Endothelial cell of umbilical vein (primary cell): ENCODE results near the gene C16orf90. TPM values are rescaled to one million over a fixed set of nuclear protein-coding genes. Genes with fewer than 3 reads are reported as not detected.

Source experiments
- BruUV-seq: library from RNA; stranded (reverse); fragments of 400-500 nt; replicated peaks from 2 replicates; lab custom pipeline; 2021; lab: Mats Ljungman, UMichigan
- CTCF ChIA-PET: fragments of 300-600, 350-600 bp; sonication (Branson Sonifier 250); formaldehyde crosslinking; loops from one replicate; lab custom pipeline; 2021; ENCODE audit warnings: antibody characterized with exemption, inconsistent platforms; lab: Charles Lee
- POLR2A ChIA-PET: fragments of 300-600, 350-600 bp; sonication (Branson Sonifier 250); formaldehyde crosslinking; loops from one replicate; lab custom pipeline; 2021; ENCODE audit warnings: antibody characterized with exemption, inconsistent platforms; lab: Charles Lee
- DNase-seq: peaks from one replicate; pipeline ENCODE4 v3.0.0-alpha.2; 2011; ENCODE audit warnings: low read depth, low spot score
- FAIRE-seq: peaks from 2 replicates; lab custom pipeline; 2011; peaks lifted over from hg19 to GRCh38; lab: Jason Lieb, UNC
- H2AFZ ChIP-seq: 2 replicates; pipeline ENCODE4 v1.6.0; 2012; ENCODE audit warnings: low read depth, low read length, control low read depth, inconsistent platforms
- H3K27ac ChIP-seq: 2 replicates; pipeline ENCODE4 v1.5.1; 2011; ENCODE audit warnings: low read depth, mild to moderate bottlenecking, control low read depth, low read length, moderate library complexity; ENCODE audit not compliant: insufficient read depth
- H3K27me3 ChIP-seq, 2 experiments: 2 replicates each; pipeline versions ENCODE4 v1.6.0 to v1.6.1; 2011; ENCODE audit warnings: low read length in 2 of 2, mixed read lengths in 1 of 2; ENCODE audit not compliant: control insufficient read depth in 2 of 2, insufficient read depth in 2 of 2
- H3K36me3 ChIP-seq, 2 experiments: 2 replicates in 1 of 2; 3 replicates in 1 of 2; pipeline ENCODE4 v1.5.1; 2011; ENCODE audit warnings: low read length in 2 of 2, mild to moderate bottlenecking in 1 of 2, moderate library complexity in 1 of 2; ENCODE audit not compliant: control insufficient read depth in 2 of 2, insufficient read depth in 2 of 2; ENCODE audit errors: extremely low read depth in 1 of 2
- H3K4me1 ChIP-seq: 3 replicates; pipeline ENCODE4 v1.5.1; 2011; ENCODE audit warnings: mild to moderate bottlenecking, low read length; ENCODE audit not compliant: control insufficient read depth, insufficient read depth; ENCODE audit errors: extremely low read depth
- H3K4me2 ChIP-seq: 2 replicates; pipeline ENCODE4 v1.6.1; 2011; ENCODE audit warnings: low read length, control low read depth, mixed read lengths; ENCODE audit not compliant: insufficient read depth
- H3K4me3 ChIP-seq, 3 experiments: fragments of 200-600 bp in 1 of 3; sonication (generic), shearing (Covaris generic) in 1 of 3; replicated peaks in 1 of 3; 2 replicates each; pipeline ENCODE4 v1.5.1; 2011 to 2016; ENCODE audit warnings: control low read depth in 3 of 3, low read length in 3 of 3, mild to moderate bottlenecking in 2 of 3, inconsistent platforms in 1 of 3, low read depth in 1 of 3, moderate library complexity in 1 of 3; ENCODE audit not compliant: insufficient read depth in 1 of 3
- H3K79me2 ChIP-seq: 2 replicates; pipeline ENCODE4 v1.6.0; 2012; ENCODE audit warnings: low read length, inconsistent platforms; ENCODE audit not compliant: control insufficient read depth, insufficient read depth
- H3K9ac ChIP-seq: replicated peaks from 2 replicates; pipeline ENCODE3; 2011; ENCODE audit warnings: low read length, control low read depth; ENCODE audit not compliant: insufficient read depth; ENCODE audit errors: extremely low read depth
- H3K9me1 ChIP-seq: replicated peaks from 3 replicates; pipeline ENCODE4 v1.6.0; 2011; ENCODE audit warnings: mild to moderate bottlenecking, low read length; ENCODE audit not compliant: control insufficient read depth, insufficient read depth; ENCODE audit errors: extremely low read depth
- H3K9me3 ChIP-seq: replicated peaks from 2 replicates; pipeline ENCODE4 v1.5.1; 2012; ENCODE audit warnings: low read length, inconsistent platforms; ENCODE audit not compliant: control insufficient read depth, insufficient read depth
- H4K20me1 ChIP-seq: replicated peaks from 2 replicates; pipeline ENCODE3; 2011; ENCODE audit warnings: mild to moderate bottlenecking, low read length; ENCODE audit not compliant: control insufficient read depth, insufficient read depth; ENCODE audit errors: extremely low read depth
- EZH2 ChIP-seq: IDR thresholded peaks from 2 replicates; pipeline ENCODE4 v1.6.1; 2012; ENCODE audit warnings: borderline replicate concordance, low read depth, mild to moderate bottlenecking, moderate library complexity, low read length, inconsistent platforms; ENCODE audit not compliant: severe bottlenecking
- FOS ChIP-seq: IDR thresholded peaks from 2 replicates; pipeline ENCODE4 v1.6.1; 2011; ENCODE audit warnings: mild to moderate bottlenecking, low read length, moderate library complexity, borderline replicate concordance; ENCODE audit not compliant: insufficient read depth
- GATA2 ChIP-seq: IDR thresholded peaks from 2 replicates; pipeline ENCODE4 v1.7.0; 2011; ENCODE audit warnings: low read depth, mild to moderate bottlenecking, moderate library complexity, mixed read lengths, low read length; ENCODE audit not compliant: insufficient read length, insufficient read depth
- JUN ChIP-seq: IDR thresholded peaks from 2 replicates; pipeline ENCODE4 v1.6.1; 2011; ENCODE audit warnings: borderline replicate concordance, low read depth; ENCODE audit not compliant: insufficient read length, insufficient read depth
- MYC ChIP-seq: IDR thresholded peaks from one replicate; pipeline ENCODE4 v1.6.1; 2011; ENCODE audit warnings: mild to moderate bottlenecking, low read depth, low read length
- POLR2A ChIP-seq: IDR thresholded peaks from 2 replicates; pipeline ENCODE4 v1.6.1; 2012; ENCODE audit warnings: low read depth, mild to moderate bottlenecking, control low read depth, low read length
- POLR2AphosphoS5 ChIP-seq: IDR thresholded peaks from 2 replicates; pipeline ENCODE4 v1.6.1; 2012; ENCODE audit warnings: low read depth, mild to moderate bottlenecking, control low read depth, low read length, moderate library complexity; ENCODE audit not compliant: insufficient read depth
- dilution Hi-C: fragments of 300-500 bp; cut with MboI; formaldehyde crosslinking; loops from one replicate; pipeline ENCODE4 v1.15.0; 2019; ENCODE audit warnings: low sequenced_read_pairs; ENCODE audit not compliant: extremely low pct_ligation_motif_present
- intact Hi-C: fragments of 100-400 bp; cut with micrococcal nuclease; formaldehyde crosslinking; loops from one replicate; pipeline ENCODE4 v1.10.0; 2022
- polyA plus RNA-seq, 4 experiments: library from polyadenylated mRNA; depleted of rRNA in 3 of 4; stranded (reverse) in 3 of 4; unstranded in 1 of 4; fragments of >200 nt; gene quantifications; 2 replicates each; pipeline versions ENCODE4 v1.2.1 to v1.2.3, GENCODE V29; 2011 to 2012; ENCODE audit warnings: missing spikeins in 1 of 4
- total RNA-seq: library from RNA; stranded (reverse); gene quantifications from 2 replicates; pipeline ENCODE4 v1.2.3, GENCODE V29; 2021
- TF ChIP-seq, protein P1 (sequence below): IDR thresholded peaks from 2 replicates; pipeline ENCODE4 v1.6.1; 2011; ENCODE audit not compliant: insufficient read depth, insufficient read length
- TF ChIP-seq, protein P2 (sequence below), 2 donors: IDR thresholded peaks; 1 replicate in 1 of 2; 2 replicates in 1 of 2; pipeline ENCODE4 v1.5.1; 2011; ENCODE audit warnings: low read length in 2 of 2, mild to moderate bottlenecking in 2 of 2, moderate library complexity in 2 of 2, control low read depth in 1 of 2, inconsistent platforms in 1 of 2, low read depth in 1 of 2; ENCODE audit not compliant: insufficient read depth in 1 of 2; ENCODE audit errors: extremely low read depth in 1 of 2

C16orf90 gene
- total and polyA plus RNA-seq, 2 donors (not counting 3 experiments of a cell fraction or from before 2014, with no cell fraction given), result not detected

DNA sequence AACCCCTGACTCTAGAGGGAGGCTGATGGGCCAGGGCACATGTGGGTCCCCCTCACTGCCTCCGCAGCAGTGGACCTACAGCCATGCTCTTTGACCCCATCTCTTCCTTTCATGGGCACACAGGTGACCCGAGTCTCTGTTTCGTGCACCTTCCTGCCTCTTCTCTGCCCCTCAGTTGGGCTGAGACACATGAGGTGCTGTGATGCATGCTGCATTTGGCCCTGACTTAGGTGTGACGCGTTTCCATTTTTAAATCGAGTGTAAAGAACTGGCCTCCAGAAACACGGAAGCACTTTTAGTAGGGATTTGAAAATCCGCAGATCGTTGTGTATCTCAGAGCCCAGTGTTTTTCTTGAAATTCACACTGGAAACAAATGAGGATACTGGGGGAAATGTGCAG is 24.6 kb downstream of the C16orf90 start:
- ChIA-PET POLR2A (no interaction called here), CTCF (no interaction called here)
- intact Hi-C loops (no loop called here), dilution Hi-C loops (no loop called here)
- H3K4me1 ChIP-seq, result no peaks in the 10 kb centered on the region
- H3K9ac ChIP-seq, result no peak overlapping the region
- H4K20me1 ChIP-seq, result peaks cover 4% of the 10 kb centered on the region
- BruUV-seq, result no TSS peak
- no peak overlapping the region for H2AFZ ChIP-seq
- H3K27ac ChIP-seq, result no peak overlapping the region
- no peaks in the 10 kb centered on the region for H3K27me3 ChIP-seq
- no peak overlapping the region for H3K4me2 ChIP-seq
- H3K4me3 ChIP-seq, result no peak overlapping the region
- no peaks in the 10 kb centered on the region for H3K9me1 ChIP-seq
- FAIRE-seq, result no peak
- H3K9me3 ChIP-seq, result no peaks in the 10 kb centered on the region
- no peak for DNase-seq
- peaks cover 85% of the 10 kb centered on the region for H3K79me2 ChIP-seq
- TF ChIP-seq FOS (no peak), EZH2 (no peak), POLR2AphosphoS5 (no peak), GATA2 (no peak), POLR2A (no peak), MYC (no peak), JUN (no peak)
- TF ChIP-seq, protein P1, sequence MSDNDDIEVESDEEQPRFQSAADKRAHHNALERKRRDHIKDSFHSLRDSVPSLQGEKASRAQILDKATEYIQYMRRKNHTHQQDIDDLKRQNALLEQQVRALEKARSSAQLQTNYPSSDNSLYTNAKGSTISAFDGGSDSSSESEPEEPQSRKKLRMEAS, result no peak
- TF ChIP-seq, protein P2, sequence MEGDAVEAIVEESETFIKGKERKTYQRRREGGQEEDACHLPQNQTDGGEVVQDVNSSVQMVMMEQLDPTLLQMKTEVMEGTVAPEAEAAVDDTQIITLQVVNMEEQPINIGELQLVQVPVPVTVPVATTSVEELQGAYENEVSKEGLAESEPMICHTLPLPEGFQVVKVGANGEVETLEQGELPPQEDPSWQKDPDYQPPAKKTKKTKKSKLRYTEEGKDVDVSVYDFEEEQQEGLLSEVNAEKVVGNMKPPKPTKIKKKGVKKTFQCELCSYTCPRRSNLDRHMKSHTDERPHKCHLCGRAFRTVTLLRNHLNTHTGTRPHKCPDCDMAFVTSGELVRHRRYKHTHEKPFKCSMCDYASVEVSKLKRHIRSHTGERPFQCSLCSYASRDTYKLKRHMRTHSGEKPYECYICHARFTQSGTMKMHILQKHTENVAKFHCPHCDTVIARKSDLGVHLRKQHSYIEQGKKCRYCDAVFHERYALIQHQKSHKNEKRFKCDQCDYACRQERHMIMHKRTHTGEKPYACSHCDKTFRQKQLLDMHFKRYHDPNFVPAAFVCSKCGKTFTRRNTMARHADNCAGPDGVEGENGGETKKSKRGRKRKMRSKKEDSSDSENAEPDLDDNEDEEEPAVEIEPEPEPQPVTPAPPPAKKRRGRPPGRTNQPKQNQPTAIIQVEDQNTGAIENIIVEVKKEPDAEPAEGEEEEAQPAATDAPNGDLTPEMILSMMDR (IDR thresholded peaks at IDR 0.05; ENCODE audit: extremely low read depth in 1 of 2, insufficient read depth in 1 of 2, low read depth in 1 of 2, low read length in 2 of 2), result no peak
- peaks cover 4% of the 10 kb centered on the region in 2 experiments for H3K36me3 ChIP-seq
